ENCODE data around the gene REL.
"Not testable (repeated sequence)": the region's sequence is repeated elsewhere in the genome, so short reads cannot be mapped to it uniquely, and the experiment has no call there.

REL gene

GRCh38 chr2:60857056-60857455 lies 24.3 kb upstream of the REL start:
- Histone ChIP-seq H3K4me1 (no peaks in the 10 kb centered on the region), H3K36me3 (no peaks in the 10 kb centered on the region), H3K9me3 (no peaks in the 10 kb centered on the region), H3K27me3 (no peaks in the 10 kb centered on the region), H3K27ac (no peak overlapping the region), H3K4me3 (no peak overlapping the region)
- no peak for DNase-seq
- no peak for TF ChIP-seq CTCF (IDR thresholded peaks at IDR 0.05)
- intact Hi-C loops (cut with DNase I; ENCODE audit: low total_unique reads) = no loop called here

- H3K27ac ChIP-seq = no peak overlapping the region
- H3K9me3 ChIP-seq = no peaks in the 10 kb centered on the region
- TF ChIP-seq CTCF (IDR thresholded peaks at IDR 0.05) = no peak
- intact Hi-C loops (cut with DNase I; ENCODE audit: low total_unique reads) = no loop called here
- H3K27me3 ChIP-seq = no peaks in the 10 kb centered on the region
- no peak overlapping the region for H3K4me3 ChIP-seq
- no peak for DNase-seq
- no peaks in the 10 kb centered on the region for H3K4me1 ChIP-seq
- no peaks in the 10 kb centered on the region for H3K36me3 ChIP-seq
Measured at GRCh38 chr2:60858897-60859311, 22.5 kb upstream of the REL start.

- Histone ChIP-seq H3K4me1 (no peaks in the 10 kb centered on the region), H3K27ac (no peak overlapping the region), H3K27me3 (no peaks in the 10 kb centered on the region), H3K4me3 (no peak overlapping the region), H3K9me3 (no peaks in the 10 kb centered on the region), H3K36me3 (no peaks in the 10 kb centered on the region)
- intact Hi-C loops (cut with DNase I; ENCODE audit: low total_unique reads) = no loop called here
- TF ChIP-seq CTCF (IDR thresholded peaks at IDR 0.05) = no peak
- no peak for DNase-seq
Measured at GRCh38 chr2:60861736-60862135, 19.6 kb upstream of the REL start.

- H3K4me1 ChIP-seq = no peaks in the 10 kb centered on the region
- TF ChIP-seq CTCF (IDR thresholded peaks at IDR 0.05) = no peak
- no peak for DNase-seq
- intact Hi-C loops (cut with DNase I; ENCODE audit: low total_unique reads) = no loop called here
- no peak overlapping the region for H3K4me3 ChIP-seq
- H3K27ac ChIP-seq = no peak overlapping the region
- no peaks in the 10 kb centered on the region for H3K36me3 ChIP-seq
- no peaks in the 10 kb centered on the region for H3K27me3 ChIP-seq
- H3K9me3 ChIP-seq = no peaks in the 10 kb centered on the region
Measured at GRCh38 chr2:60862642-60863041, 18.7 kb upstream of the REL start.

- H3K36me3 ChIP-seq; H3K9me3 ChIP-seq; intact Hi-C loops (cut with DNase I; ENCODE audit: low total_unique reads); H3K27me3 ChIP-seq; H3K4me1 ChIP-seq; H3K27ac ChIP-seq; DNase-seq; H3K4me3 ChIP-seq: not testable (repeated sequence)
Measured at GRCh38 chr2:60865361-60865760, 16.0 kb upstream of the REL start.

GRCh38 chr2:60867007-60867406 lies 14.4 kb upstream of the REL start:
- Histone ChIP-seq H3K27me3 (no peaks in the 10 kb centered on the region), H3K9me3 (no peaks in the 10 kb centered on the region), H3K36me3 (no peaks in the 10 kb centered on the region), H3K4me1 (no peaks in the 10 kb centered on the region), H3K4me3 (no peak overlapping the region), H3K27ac (no peak overlapping the region)
- intact Hi-C loops (cut with DNase I; ENCODE audit: low total_unique reads) = no loop called here
- no peak for DNase-seq
- TF ChIP-seq CTCF (IDR thresholded peaks at IDR 0.05) = no peak
